ENCODE results near the gene SLC25A52.

- TF ChIP-seq, protein P1, sequence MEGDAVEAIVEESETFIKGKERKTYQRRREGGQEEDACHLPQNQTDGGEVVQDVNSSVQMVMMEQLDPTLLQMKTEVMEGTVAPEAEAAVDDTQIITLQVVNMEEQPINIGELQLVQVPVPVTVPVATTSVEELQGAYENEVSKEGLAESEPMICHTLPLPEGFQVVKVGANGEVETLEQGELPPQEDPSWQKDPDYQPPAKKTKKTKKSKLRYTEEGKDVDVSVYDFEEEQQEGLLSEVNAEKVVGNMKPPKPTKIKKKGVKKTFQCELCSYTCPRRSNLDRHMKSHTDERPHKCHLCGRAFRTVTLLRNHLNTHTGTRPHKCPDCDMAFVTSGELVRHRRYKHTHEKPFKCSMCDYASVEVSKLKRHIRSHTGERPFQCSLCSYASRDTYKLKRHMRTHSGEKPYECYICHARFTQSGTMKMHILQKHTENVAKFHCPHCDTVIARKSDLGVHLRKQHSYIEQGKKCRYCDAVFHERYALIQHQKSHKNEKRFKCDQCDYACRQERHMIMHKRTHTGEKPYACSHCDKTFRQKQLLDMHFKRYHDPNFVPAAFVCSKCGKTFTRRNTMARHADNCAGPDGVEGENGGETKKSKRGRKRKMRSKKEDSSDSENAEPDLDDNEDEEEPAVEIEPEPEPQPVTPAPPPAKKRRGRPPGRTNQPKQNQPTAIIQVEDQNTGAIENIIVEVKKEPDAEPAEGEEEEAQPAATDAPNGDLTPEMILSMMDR (IDR thresholded peaks at IDR 0.05): no peak
- no peak for TF ChIP-seq POLR2A (IDR thresholded peaks at IDR 0.05)
These were observed 42.3 kb downstream of the SLC25A52 start for GRCh38 chr18:31718386-31718785.

All from testis (tissue), 2 donors.